Measurements from ENCODE around the gene PXMP4. TPM values are rescaled to one million over a fixed set of nuclear protein-coding genes. Genes with fewer than 3 reads are reported as not detected.

PXMP4 gene
- total and polyA plus RNA-seq, 9 of the 15 experiments (the other 6 are each of a cell fraction or from before 2014, with no cell fraction given) = 4.8 to 29.1 (median 6.8) TPM

DNA sequence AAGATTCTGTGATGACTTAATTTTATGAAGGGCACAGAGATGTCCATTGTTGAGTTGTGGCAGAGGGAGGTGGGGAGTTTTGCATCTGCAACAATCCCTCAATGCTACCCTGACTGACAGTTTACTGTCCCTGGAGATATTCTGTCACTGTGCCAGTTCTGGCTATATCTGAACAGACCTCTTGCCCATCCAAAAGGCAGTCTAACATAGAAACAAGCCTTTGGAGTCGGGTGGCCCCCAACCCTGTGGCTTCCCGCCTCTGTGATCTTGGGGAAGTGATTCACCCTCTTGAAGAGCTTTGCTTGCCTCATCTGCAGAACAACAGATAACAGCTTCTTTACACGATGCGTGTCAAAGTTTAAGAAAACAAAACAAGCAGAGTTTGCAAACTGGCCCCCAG is 30.1 kb downstream of the PXMP4 start (continued):
- TF ChIP-seq, protein P1, sequence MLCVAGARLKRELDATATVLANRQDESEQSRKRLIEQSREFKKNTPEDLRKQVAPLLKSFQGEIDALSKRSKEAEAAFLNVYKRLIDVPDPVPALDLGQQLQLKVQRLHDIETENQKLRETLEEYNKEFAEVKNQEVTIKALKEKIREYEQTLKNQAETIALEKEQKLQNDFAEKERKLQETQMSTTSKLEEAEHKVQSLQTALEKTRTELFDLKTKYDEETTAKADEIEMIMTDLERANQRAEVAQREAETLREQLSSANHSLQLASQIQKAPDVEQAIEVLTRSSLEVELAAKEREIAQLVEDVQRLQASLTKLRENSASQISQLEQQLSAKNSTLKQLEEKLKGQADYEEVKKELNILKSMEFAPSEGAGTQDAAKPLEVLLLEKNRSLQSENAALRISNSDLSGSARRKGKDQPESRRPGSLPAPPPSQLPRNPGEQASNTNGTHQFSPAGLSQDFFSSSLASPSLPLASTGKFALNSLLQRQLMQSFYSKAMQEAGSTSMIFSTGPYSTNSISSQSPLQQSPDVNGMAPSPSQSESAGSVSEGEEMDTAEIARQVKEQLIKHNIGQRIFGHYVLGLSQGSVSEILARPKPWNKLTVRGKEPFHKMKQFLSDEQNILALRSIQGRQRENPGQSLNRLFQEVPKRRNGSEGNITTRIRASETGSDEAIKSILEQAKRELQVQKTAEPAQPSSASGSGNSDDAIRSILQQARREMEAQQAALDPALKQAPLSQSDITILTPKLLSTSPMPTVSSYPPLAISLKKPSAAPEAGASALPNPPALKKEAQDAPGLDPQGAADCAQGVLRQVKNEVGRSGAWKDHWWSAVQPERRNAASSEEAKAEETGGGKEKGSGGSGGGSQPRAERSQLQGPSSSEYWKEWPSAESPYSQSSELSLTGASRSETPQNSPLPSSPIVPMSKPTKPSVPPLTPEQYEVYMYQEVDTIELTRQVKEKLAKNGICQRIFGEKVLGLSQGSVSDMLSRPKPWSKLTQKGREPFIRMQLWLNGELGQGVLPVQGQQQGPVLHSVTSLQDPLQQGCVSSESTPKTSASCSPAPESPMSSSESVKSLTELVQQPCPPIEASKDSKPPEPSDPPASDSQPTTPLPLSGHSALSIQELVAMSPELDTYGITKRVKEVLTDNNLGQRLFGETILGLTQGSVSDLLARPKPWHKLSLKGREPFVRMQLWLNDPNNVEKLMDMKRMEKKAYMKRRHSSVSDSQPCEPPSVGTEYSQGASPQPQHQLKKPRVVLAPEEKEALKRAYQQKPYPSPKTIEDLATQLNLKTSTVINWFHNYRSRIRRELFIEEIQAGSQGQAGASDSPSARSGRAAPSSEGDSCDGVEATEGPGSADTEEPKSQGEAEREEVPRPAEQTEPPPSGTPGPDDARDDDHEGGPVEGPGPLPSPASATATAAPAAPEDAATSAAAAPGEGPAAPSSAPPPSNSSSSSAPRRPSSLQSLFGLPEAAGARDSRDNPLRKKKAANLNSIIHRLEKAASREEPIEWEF (CRISPR knock-in tag; IDR thresholded peaks at IDR 0.05) = no peak
- TF ChIP-seq, protein P2, sequence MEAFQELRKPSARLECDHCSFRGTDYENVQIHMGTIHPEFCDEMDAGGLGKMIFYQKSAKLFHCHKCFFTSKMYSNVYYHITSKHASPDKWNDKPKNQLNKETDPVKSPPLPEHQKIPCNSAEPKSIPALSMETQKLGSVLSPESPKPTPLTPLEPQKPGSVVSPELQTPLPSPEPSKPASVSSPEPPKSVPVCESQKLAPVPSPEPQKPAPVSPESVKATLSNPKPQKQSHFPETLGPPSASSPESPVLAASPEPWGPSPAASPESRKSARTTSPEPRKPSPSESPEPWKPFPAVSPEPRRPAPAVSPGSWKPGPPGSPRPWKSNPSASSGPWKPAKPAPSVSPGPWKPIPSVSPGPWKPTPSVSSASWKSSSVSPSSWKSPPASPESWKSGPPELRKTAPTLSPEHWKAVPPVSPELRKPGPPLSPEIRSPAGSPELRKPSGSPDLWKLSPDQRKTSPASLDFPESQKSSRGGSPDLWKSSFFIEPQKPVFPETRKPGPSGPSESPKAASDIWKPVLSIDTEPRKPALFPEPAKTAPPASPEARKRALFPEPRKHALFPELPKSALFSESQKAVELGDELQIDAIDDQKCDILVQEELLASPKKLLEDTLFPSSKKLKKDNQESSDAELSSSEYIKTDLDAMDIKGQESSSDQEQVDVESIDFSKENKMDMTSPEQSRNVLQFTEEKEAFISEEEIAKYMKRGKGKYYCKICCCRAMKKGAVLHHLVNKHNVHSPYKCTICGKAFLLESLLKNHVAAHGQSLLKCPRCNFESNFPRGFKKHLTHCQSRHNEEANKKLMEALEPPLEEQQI (IDR thresholded peaks at IDR 0.05) = no peak
- TF ChIP-seq, protein P3, sequence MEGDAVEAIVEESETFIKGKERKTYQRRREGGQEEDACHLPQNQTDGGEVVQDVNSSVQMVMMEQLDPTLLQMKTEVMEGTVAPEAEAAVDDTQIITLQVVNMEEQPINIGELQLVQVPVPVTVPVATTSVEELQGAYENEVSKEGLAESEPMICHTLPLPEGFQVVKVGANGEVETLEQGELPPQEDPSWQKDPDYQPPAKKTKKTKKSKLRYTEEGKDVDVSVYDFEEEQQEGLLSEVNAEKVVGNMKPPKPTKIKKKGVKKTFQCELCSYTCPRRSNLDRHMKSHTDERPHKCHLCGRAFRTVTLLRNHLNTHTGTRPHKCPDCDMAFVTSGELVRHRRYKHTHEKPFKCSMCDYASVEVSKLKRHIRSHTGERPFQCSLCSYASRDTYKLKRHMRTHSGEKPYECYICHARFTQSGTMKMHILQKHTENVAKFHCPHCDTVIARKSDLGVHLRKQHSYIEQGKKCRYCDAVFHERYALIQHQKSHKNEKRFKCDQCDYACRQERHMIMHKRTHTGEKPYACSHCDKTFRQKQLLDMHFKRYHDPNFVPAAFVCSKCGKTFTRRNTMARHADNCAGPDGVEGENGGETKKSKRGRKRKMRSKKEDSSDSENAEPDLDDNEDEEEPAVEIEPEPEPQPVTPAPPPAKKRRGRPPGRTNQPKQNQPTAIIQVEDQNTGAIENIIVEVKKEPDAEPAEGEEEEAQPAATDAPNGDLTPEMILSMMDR (IDR thresholded peaks at IDR 0.05 in 2 of 3, conservative IDR thresholded peaks at IDR 0.05 in 1 of 3; ENCODE audit: insufficient read depth in 2 of 3, low read depth in 1 of 3, low read length in 3 of 3) = no peak
- TF ChIP-seq LARP7 (IDR thresholded peaks at IDR 0.05) = no peak
- TF ChIP-seq IFI16 (CRISPR knock-in tag; IDR thresholded peaks at IDR 0.05) = no peak
- TF ChIP-seq, protein P4, sequence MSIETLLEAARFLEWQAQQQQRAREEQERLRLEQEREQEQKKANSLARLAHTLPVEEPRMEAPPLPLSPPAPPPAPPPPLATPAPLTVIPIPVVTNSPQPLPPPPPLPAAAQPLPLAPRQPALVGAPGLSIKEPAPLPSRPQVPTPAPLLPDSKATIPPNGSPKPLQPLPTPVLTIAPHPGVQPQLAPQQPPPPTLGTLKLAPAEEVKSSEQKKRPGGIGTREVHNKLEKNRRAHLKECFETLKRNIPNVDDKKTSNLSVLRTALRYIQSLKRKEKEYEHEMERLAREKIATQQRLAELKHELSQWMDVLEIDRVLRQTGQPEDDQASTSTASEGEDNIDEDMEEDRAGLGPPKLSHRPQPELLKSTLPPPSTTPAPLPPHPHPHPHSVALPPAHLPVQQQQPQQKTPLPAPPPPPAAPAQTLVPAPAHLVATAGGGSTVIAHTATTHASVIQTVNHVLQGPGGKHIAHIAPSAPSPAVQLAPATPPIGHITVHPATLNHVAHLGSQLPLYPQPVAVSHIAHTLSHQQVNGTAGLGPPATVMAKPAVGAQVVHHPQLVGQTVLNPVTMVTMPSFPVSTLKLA (conservative IDR thresholded peaks at IDR 0.05) = peak; percentile 33 to 82; a peak in 3 of 4 replicates
- no peak for TF ChIP-seq ZNF707 (CRISPR knock-in tag; conservative IDR thresholded peaks at IDR 0.05)
- TF ChIP-seq MEF2A (IDR thresholded peaks at IDR 0.05; ENCODE audit: control insufficient read depth, low read depth, low read length) = peak; percentile 80
- no peak for TF ChIP-seq RBM39 (optimal IDR thresholded peaks at IDR 0.05; ENCODE audit: low read depth, low read length)
- TF ChIP-seq TOE1 (IDR thresholded peaks at IDR 0.05; ENCODE audit: borderline replicate concordance) = no peak
- no peak for TF ChIP-seq TOE1 (CRISPR knock-in tag; IDR thresholded peaks at IDR 0.05; ENCODE audit: borderline replicate concordance, low read depth)
- TF ChIP-seq, protein P5, sequence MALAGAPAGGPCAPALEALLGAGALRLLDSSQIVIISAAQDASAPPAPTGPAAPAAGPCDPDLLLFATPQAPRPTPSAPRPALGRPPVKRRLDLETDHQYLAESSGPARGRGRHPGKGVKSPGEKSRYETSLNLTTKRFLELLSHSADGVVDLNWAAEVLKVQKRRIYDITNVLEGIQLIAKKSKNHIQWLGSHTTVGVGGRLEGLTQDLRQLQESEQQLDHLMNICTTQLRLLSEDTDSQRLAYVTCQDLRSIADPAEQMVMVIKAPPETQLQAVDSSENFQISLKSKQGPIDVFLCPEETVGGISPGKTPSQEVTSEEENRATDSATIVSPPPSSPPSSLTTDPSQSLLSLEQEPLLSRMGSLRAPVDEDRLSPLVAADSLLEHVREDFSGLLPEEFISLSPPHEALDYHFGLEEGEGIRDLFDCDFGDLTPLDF (CRISPR knock-in tag; IDR thresholded peaks at IDR 0.05) = no peak
- no peak for TF ChIP-seq PTRF (tag; IDR thresholded peaks at IDR 0.05)
